GM19240 (cell line): ENCODE data around the gene SGMS1.
A peak's percentile ranks its signal among the peaks of the same experiment; 100 is the strongest.
"Not testable (repeated sequence)": the region's sequence is repeated elsewhere in the genome, so short reads cannot be mapped to it uniquely, and the experiment has no call there.

Experiments
- DNase-seq: peaks from one replicate; pipeline ENCODE4 v3.0.0; 2011; ENCODE audit warnings: low spot score; ENCODE audit not compliant: insufficient read length

SGMS1 gene

GRCh38 chr10:50511492-50512213 lies 112.1 kb downstream of the SGMS1 start:
- DNase-seq, result no peak

- DNase-seq, result no peak
Observed at GRCh38 chr10:50510517-50511473, 113.0 kb downstream of the SGMS1 start.

GRCh38 chr10:50508315-50509051 lies 115.3 kb downstream of the SGMS1 start:
- peak; percentile 42 for DNase-seq

- no peak for DNase-seq
Observed at GRCh38 chr10:50506861-50507573, 116.7 kb downstream of the SGMS1 start.

- no peak for DNase-seq
Observed at GRCh38 chr10:50504389-50504788, 119.4 kb downstream of the SGMS1 start.

- DNase-seq, result no peak
Observed at GRCh38 chr10:50503661-50504320, 120.0 kb downstream of the SGMS1 start.

GRCh38 chr10:50503156-50503555 lies 120.6 kb downstream of the SGMS1 start:
- not testable (repeated sequence) for DNase-seq

GRCh38 chr10:50501924-50502452 lies 121.8 kb downstream of the SGMS1 start:
- DNase-seq, result no peak

GRCh38 chr10:50501478-50501877 lies 122.3 kb downstream of the SGMS1 start:
- DNase-seq, result no peak

GRCh38 chr10:50498465-50498864 lies 125.3 kb downstream of the SGMS1 start:
- DNase-seq, result no peak

- no peak for DNase-seq
Observed at GRCh38 chr10:50497758-50498157, 126.0 kb downstream of the SGMS1 start.

GRCh38 chr10:50496228-50496627 lies 127.5 kb downstream of the SGMS1 start:
- DNase-seq, result no peak

GRCh38 chr10:50490241-50490640 lies 133.5 kb downstream of the SGMS1 start:
- DNase-seq, result no peak

- not testable (repeated sequence) for DNase-seq
Observed at GRCh38 chr10:50484550-50484949, 139.2 kb downstream of the SGMS1 start.

- DNase-seq, result no peak
Observed at GRCh38 chr10:50480054-50481007, 143.4 kb downstream of the SGMS1 start.

- no peak for DNase-seq
Observed at GRCh38 chr10:50477287-50478203, 146.2 kb downstream of the SGMS1 start.

GRCh38 chr10:50473756-50474155 lies 150.0 kb downstream of the SGMS1 start:
- DNase-seq, result no peak

GRCh38 chr10:50472914-50473313 lies 150.8 kb downstream of the SGMS1 start:
- no peak for DNase-seq
